ENCODE results near the gene ZDHHC14.
"Not testable (repeated sequence)": the region's sequence is repeated elsewhere in the genome, so short reads cannot be mapped to it uniquely, and the experiment has no call there.

The ZDHHC14 gene

GRCh38 chr6:157390273-157391060 lies 9.5 kb downstream of the ZDHHC14 start:
- no peaks in the 10 kb centered on the region for H3F3A ChIP-seq (ENCODE audit: control insufficient read depth, insufficient read depth)
- TF ChIP-seq EZH2phosphoT487 (IDR thresholded peaks at IDR 0.05; ENCODE audit: borderline replicate concordance, low read length): no peak
- no peak for TF ChIP-seq CTCF (IDR thresholded peaks at IDR 0.05; ENCODE audit: low read depth, low read length, poor library complexity, severe bottlenecking)
- no peaks in the 10 kb centered on the region for H3K27me3 ChIP-seq (ENCODE audit: control insufficient read depth, low read length)
- no peaks in the 10 kb centered on the region for H4K20me1 ChIP-seq (ENCODE audit: control insufficient read depth, insufficient read depth, low read depth, low read length)
- H3K4me3 ChIP-seq (ENCODE audit: low read length): no peak overlapping the region
- H3K9me3 ChIP-seq (ENCODE audit: control insufficient read depth, insufficient read depth, low read length): peaks cover 8% of the 10 kb centered on the region
- H3K27ac ChIP-seq (ENCODE audit: low read depth, low read length): no peak overlapping the region
- H3K4me2 ChIP-seq (ENCODE audit: low read length): no peak overlapping the region
- no peaks in the 10 kb centered on the region for H3K79me2 ChIP-seq (ENCODE audit: control insufficient read depth, low read length)
- H3K36me3 ChIP-seq (ENCODE audit: control insufficient read depth, low read length): no peaks in the 10 kb centered on the region
- no peaks in the 10 kb centered on the region for H3K9me2 ChIP-seq (replicated peaks; ENCODE audit: control insufficient read depth, low read length)
- H3K4me1 ChIP-seq (ENCODE audit: control insufficient read depth, low read length): peaks cover 7% of the 10 kb centered on the region

GRCh38 chr6:157392927-157393668 lies 12.1 kb downstream of the ZDHHC14 start:
- peaks cover 8% of the 10 kb centered on the region for H3K9me3 ChIP-seq (ENCODE audit: control insufficient read depth, insufficient read depth, low read length)
- no peak for TF ChIP-seq EZH2phosphoT487 (IDR thresholded peaks at IDR 0.05; ENCODE audit: borderline replicate concordance, low read length)
- no peak for TF ChIP-seq CTCF (IDR thresholded peaks at IDR 0.05; ENCODE audit: low read depth, low read length, poor library complexity, severe bottlenecking)
- no peak overlapping the region for H3K4me3 ChIP-seq (ENCODE audit: low read length)
- peaks cover 4% of the 10 kb centered on the region for H3K4me1 ChIP-seq (ENCODE audit: control insufficient read depth, low read length)
- H3K27ac ChIP-seq (ENCODE audit: low read depth, low read length): no peak overlapping the region
- no peak overlapping the region for H3K4me2 ChIP-seq (ENCODE audit: low read length)
- H3K36me3 ChIP-seq (ENCODE audit: control insufficient read depth, low read length): no peaks in the 10 kb centered on the region
- H4K20me1 ChIP-seq (ENCODE audit: control insufficient read depth, insufficient read depth, low read depth, low read length): no peaks in the 10 kb centered on the region
- no peaks in the 10 kb centered on the region for H3K9me2 ChIP-seq (replicated peaks; ENCODE audit: control insufficient read depth, low read length)
- H3K79me2 ChIP-seq (ENCODE audit: control insufficient read depth, low read length): no peaks in the 10 kb centered on the region
- H3K27me3 ChIP-seq (ENCODE audit: control insufficient read depth, low read length): no peaks in the 10 kb centered on the region
- H3F3A ChIP-seq (ENCODE audit: control insufficient read depth, insufficient read depth): no peaks in the 10 kb centered on the region

- no peaks in the 10 kb centered on the region for H3F3A ChIP-seq (ENCODE audit: control insufficient read depth, insufficient read depth)
- TF ChIP-seq EZH2phosphoT487 (IDR thresholded peaks at IDR 0.05; ENCODE audit: borderline replicate concordance, low read length): no peak
- no peak overlapping the region for H3K4me3 ChIP-seq (ENCODE audit: low read length)
- no peaks in the 10 kb centered on the region for H3K27me3 ChIP-seq (ENCODE audit: control insufficient read depth, low read length)
- H3K79me2 ChIP-seq (ENCODE audit: control insufficient read depth, low read length): no peaks in the 10 kb centered on the region
- H3K27ac ChIP-seq (ENCODE audit: low read depth, low read length): no peak overlapping the region
- no peaks in the 10 kb centered on the region for H3K9me2 ChIP-seq (replicated peaks; ENCODE audit: control insufficient read depth, low read length)
- no peaks in the 10 kb centered on the region for H3K4me1 ChIP-seq (ENCODE audit: control insufficient read depth, low read length)
- no peaks in the 10 kb centered on the region for H3K36me3 ChIP-seq (ENCODE audit: control insufficient read depth, low read length)
- H4K20me1 ChIP-seq (ENCODE audit: control insufficient read depth, insufficient read depth, low read depth, low read length): no peaks in the 10 kb centered on the region
- no peak overlapping the region for H3K4me2 ChIP-seq (ENCODE audit: low read length)
- peaks cover 8% of the 10 kb centered on the region for H3K9me3 ChIP-seq (ENCODE audit: control insufficient read depth, insufficient read depth, low read length)
These were observed 12.8 kb downstream of the ZDHHC14 start for GRCh38 chr6:157393669-157394327.

GRCh38 chr6:157395199-157395598 lies 14.2 kb downstream of the ZDHHC14 start:
- H3K4me3 ChIP-seq (ENCODE audit: low read length); H3K4me1 ChIP-seq (ENCODE audit: control insufficient read depth, low read length); H3F3A ChIP-seq (ENCODE audit: control insufficient read depth, insufficient read depth); H3K9me3 ChIP-seq (ENCODE audit: control insufficient read depth, insufficient read depth, low read length); H3K9me2 ChIP-seq (replicated peaks; ENCODE audit: control insufficient read depth, low read length); H3K36me3 ChIP-seq (ENCODE audit: control insufficient read depth, low read length); H3K27ac ChIP-seq (ENCODE audit: low read depth, low read length); H3K4me2 ChIP-seq (ENCODE audit: low read length); H3K27me3 ChIP-seq (ENCODE audit: control insufficient read depth, low read length); H4K20me1 ChIP-seq (ENCODE audit: control insufficient read depth, insufficient read depth, low read depth, low read length); H3K79me2 ChIP-seq (ENCODE audit: control insufficient read depth, low read length): not testable (repeated sequence)
